ENCODE data around the gene ARSJ. TPM values are rescaled to one million over a fixed set of nuclear protein-coding genes. Genes with fewer than 3 reads are reported as not detected.

Gene ARSJ
- total RNA-seq, 2 donors from 2014 or later, result 0.14 TPM; not detected in 1

DNA sequence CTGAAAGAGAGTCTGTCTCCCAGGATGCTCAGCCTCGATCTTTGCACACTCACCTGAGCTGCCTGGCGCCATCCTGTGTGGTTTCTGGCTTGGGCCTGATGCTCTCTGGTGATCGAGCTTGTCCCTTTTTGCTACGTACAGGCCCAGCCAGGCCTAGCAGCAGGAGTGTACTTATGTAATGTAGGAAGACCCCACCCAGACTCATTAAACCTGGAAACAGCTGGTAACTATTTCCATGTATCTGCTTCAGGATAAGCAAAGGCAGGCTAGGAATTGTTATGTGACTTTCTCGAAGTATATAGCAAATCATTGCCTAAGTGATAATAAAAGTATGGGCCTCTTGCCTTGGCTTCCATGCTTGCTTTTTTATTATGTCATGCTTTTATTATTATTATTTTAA lies 18.6 kb upstream of the ARSJ start:
- no peak for DNase-seq (ENCODE audit: low spot score in 2 of 2)
- no peaks in the 10 kb centered on the region for H3K9me3 Mint-ChIP-seq
- H3K36me3 Mint-ChIP-seq, result no peaks in the 10 kb centered on the region
- ATAC-seq, result no peak
- no peak overlapping the region for H3K27ac Mint-ChIP-seq

DNA sequence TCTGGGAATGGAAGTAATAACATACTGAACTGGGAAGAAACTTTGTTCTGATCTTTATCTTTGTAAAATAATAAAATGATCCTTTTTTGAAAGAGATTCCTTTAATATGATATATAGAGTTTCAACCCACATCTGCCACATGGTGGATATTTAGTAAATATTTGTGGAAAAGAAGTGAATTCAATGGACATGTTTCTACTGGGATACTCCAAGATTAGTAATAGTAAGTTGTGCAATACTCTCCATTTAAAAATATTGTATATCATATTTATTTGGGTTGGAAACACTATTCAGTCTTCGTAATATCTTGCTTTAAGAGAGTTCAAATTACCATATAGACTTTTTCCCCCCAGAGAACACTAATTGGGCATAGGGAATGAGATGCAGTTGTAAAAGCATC lies 17.8 kb upstream of the ARSJ start:
- ATAC-seq, result no peak
- H3K9me3 Mint-ChIP-seq, result no peaks in the 10 kb centered on the region

DNA sequence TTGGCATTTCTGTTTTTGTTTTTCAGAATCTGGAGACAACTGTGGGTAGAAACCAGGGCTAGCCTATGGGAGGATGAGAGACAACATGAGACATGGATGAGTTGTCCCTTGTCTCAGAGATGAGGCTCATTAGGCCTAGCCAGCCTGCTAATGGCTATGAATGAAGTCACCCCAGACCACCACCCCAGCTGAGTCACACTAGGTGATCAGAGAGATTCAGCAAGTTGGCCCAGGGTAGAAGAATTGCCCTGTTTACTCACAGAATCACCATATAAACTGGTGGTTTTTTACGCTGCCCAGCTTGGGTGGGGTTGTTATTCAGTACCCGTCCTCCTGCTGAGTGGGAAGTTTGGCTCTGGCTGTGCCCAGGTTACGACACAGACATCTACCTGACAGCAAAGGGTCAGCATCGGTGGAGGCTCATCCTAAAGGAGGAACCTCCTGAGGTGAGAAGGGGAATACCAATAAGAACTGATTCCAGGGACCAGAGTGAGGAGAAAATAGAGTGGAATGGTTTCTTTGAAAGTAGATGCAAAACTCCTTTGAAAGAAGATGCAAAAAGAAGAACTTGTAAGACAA lies 17.2 kb upstream of the ARSJ start:
- no peak overlapping the region for H3K27ac Mint-ChIP-seq
- H3K36me3 Mint-ChIP-seq, result no peaks in the 10 kb centered on the region
- DNase-seq (ENCODE audit: low spot score in 2 of 2) (no peak), ATAC-seq (no peak)
- H3K9me3 Mint-ChIP-seq, result no peaks in the 10 kb centered on the region

More for the DNA sequence above, 17.8 kb upstream of the ARSJ start:
- no peak overlapping the region for H3K27ac Mint-ChIP-seq
- H3K36me3 Mint-ChIP-seq, result no peaks in the 10 kb centered on the region
- no peak for DNase-seq (ENCODE audit: low spot score in 2 of 2)

DNA sequence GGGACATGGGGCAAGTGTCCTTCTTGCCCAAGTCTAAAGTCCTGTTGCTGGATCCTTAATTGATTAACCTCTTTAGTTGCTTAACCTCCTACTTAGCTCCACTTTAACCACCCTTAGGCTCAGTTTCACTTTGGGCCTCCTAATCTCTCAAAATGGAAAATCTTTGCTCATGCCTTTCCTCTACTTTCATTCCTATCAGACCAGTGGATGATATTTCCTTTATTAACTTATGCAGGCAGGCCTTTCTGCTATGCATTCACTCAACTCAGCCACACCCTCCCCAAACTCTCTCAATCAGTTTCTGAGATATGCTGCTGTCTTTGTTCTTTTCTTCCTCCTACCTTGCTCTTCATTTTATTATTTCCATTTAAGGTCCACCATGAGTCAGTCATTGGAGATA lies 14.4 kb upstream of the ARSJ start:
- DNase-seq (ENCODE audit: low spot score in 2 of 2) (no peak), ATAC-seq (no peak)
- Mint-ChIP-seq H3K9me3 (peaks cover 0 to 2% of the 10 kb centered on the region in 2 donors), H3K27ac (no peak overlapping the region), H3K36me3 (peaks cover 0 to 2% of the 10 kb centered on the region in 2 donors)

GRCh38 chr4:113990886-113991285 lies 11.4 kb upstream of the ARSJ start:
- ATAC-seq (no peak), DNase-seq (ENCODE audit: low spot score in 2 of 2) (no peak)
- Mint-ChIP-seq H3K27ac (no peak overlapping the region), H3K9me3 (peaks cover 0 to 10% of the 10 kb centered on the region in 2 donors), H3K36me3 (peaks cover 0 to 6% of the 10 kb centered on the region in 2 donors)

DNA sequence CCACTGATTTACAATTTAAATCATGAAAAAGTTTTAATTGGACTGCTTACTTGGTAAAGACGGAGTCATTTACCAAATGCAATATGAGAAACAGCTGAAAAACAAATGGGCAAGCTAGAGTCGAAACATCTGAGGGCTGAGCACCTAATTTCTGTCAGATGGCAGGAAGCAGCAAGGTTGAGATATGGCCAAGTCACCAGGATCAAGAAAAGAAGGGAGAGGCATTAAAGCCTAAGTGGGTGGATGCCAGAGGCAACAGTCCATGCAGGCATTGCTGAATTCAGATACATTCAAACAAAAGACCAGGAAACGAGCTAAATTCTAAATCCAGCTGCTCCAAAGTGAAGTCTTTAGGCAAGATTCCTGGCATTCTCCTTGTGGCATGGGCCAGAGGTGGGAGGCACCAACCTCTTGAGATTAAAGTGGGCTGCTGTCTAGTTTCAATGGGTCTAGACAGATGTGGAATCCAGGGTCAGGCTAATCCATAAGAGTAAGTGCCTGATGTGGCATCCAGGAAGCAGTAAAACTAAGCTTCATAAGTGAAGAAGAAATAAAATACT lies 8.0 kb upstream of the ARSJ start:
- DNase-seq (ENCODE audit: low spot score in 2 of 2) (no peak), ATAC-seq (no peak)
- H3K9me3 Mint-ChIP-seq, result peaks cover 5 to 10% of the 10 kb centered on the region in 2 donors
- H3K27ac Mint-ChIP-seq, result no peak overlapping the region
- H3K36me3 Mint-ChIP-seq, result peaks cover 0 to 32% of the 10 kb centered on the region in 2 donors

DNA sequence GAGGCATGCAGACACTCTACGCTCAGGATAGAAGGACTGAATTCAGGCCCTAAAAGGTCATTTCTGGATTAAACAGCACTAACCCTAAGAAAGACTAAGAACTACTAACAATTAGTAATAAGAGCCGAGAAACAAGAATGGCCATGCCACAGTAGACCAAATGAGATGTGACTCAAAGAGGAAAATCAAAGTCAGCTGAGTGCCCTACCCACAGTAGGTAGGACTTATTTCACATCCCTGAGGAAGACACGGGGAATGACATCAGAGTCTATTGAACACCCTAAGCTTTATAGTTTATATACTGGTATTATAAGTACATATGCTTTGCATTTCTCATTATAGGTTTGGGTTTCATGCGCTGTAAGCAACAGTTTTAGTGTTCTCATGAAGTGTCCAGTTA lies 2.7 kb upstream of the ARSJ start:
- peaks cover under 1 to 5% of the 10 kb centered on the region in 2 donors for H3K9me3 Mint-ChIP-seq
- DNase-seq (ENCODE audit: low spot score in 2 of 2) (no peak), ATAC-seq (no peak)
- H3K36me3 Mint-ChIP-seq, result peaks cover 0 to 47% of the 10 kb centered on the region in 2 donors
- H3K27ac Mint-ChIP-seq, result no peak overlapping the region

DNA sequence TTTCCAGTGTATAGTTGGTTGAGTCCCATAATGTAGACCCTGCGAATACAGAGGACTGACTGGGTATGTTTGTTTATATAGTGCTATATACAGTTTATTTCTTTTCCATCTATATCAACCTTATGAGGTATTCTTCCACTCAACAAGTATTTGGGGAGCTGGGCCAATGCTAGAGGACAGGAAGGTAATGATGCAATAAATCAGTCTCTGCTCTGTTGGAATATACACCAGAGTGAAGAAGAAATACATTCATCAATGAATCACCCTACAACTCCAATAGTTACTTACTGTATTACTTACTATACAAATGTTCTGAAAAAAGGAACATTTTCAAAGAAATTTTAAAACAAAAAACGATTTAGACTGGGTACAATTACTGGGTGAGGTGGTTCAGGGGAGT lies 2.1 kb upstream of the ARSJ start:
- ATAC-seq (no peak), DNase-seq (ENCODE audit: low spot score in 2 of 2) (no peak)
- H3K27ac Mint-ChIP-seq, result no peak overlapping the region
- peaks cover 0 to 5% of the 10 kb centered on the region in 2 donors for H3K9me3 Mint-ChIP-seq
- peaks cover 0 to 47% of the 10 kb centered on the region in 2 donors for H3K36me3 Mint-ChIP-seq

DNA sequence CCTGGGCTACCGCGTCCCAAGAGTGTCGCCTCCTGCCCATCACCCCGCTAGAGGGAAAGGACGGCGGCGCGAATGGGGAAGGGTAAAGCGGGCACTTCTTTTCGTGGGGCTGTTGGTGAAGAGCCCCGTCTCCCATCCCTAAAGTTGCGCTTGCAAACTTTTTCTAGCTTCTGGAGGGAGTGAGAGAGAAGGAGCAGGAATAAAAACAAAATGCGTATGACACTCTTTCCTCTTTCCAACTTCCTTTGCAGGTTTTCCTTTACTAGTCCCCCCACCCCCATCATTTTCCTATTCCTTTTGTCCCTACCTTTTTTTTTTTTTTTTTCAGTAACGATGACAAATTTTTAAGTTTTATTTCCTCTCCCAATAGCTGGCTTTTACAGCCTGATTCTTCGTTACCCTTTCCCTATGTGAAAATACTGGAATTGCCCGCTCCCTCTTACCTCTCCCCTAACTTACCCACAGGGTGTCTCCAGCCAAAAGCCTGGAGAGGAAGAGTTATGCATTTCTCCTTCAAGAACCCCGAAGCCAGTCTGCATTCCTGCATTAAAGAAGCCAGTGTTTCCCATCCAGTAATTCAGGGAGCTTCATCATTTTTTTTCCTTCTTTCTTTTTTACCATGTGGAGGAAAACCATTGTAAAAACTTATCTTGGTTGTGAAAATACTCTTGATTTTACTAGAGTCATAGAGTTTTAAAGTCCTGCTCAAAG lies 613 bp upstream of the ARSJ start:
- Mint-ChIP-seq H3K27ac (peak overlapping the region in 1 of 2 donors; percentile 83), H3K9me3 (peaks cover 0 to 5% of the 10 kb centered on the region in 2 donors), H3K36me3 (peaks cover 0 to 41% of the 10 kb centered on the region in 2 donors)
- ATAC-seq (peak in 1 of 2 donors; percentile 29), DNase-seq (ENCODE audit: low spot score in 2 of 2) (no peak)

DNA sequence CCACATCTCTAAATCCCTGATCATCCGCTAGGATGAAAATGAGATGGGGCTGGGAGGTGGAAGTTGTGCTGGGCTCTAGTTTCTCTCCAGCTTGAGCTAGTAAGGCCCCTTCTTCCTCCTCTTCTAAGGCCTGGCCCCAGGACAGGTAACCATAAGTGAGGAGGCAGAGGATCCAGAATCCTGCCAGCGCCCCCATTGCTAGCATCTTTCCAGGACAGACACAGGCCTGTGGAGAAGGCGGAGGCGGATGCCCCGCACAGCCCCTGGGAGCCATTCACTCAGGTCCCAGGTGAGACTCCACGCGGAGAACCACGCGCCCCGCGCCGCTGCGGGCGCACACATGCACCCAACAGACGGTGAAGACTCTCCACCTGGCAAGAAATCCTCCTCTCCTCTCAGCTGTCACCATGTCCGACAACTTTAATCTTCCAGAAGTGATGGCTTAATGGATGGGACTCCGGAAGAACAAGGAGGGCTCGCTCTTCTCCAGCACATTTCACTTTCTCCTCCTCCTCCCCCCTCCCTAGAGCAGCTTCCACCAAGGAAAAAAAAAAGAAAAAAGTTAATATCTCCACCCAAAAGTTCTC lies 793 bp downstream of the ARSJ start:
- Mint-ChIP-seq H3K9me3 (peaks cover 7% of the 10 kb centered on the region in 2 donors), H3K27ac (no peak overlapping the region), H3K36me3 (peaks cover 0 to 32% of the 10 kb centered on the region in 2 donors)
- DNase-seq (ENCODE audit: low spot score in 2 of 2), result no peak
- ATAC-seq, result no peak

GRCh38 chr4:113978105-113978504 lies 1.3 kb downstream of the ARSJ start:
- Mint-ChIP-seq H3K9me3 (peaks cover 11 to 12% of the 10 kb centered on the region in 2 donors), H3K27ac (no peak overlapping the region), H3K36me3 (peaks cover 0 to 30% of the 10 kb centered on the region in 2 donors)
- DNase-seq (ENCODE audit: low spot score in 2 of 2) (no peak), ATAC-seq (no peak)

GRCh38 chr4:113977526-113977855 lies 2.0 kb downstream of the ARSJ start:
- Mint-ChIP-seq H3K27ac (no peak overlapping the region), H3K9me3 (peaks cover 11 to 16% of the 10 kb centered on the region in 2 donors), H3K36me3 (peaks cover 0 to 29% of the 10 kb centered on the region in 2 donors)
- no peak for DNase-seq (ENCODE audit: low spot score in 2 of 2)
- ATAC-seq, result no peak

GRCh38 chr4:113976741-113977525 lies 2.5 kb downstream of the ARSJ start:
- Mint-ChIP-seq H3K27ac (no peak overlapping the region), H3K9me3 (peaks cover 11 to 16% of the 10 kb centered on the region in 2 donors), H3K36me3 (peaks cover 0 to 29% of the 10 kb centered on the region in 2 donors)
- ATAC-seq (no peak), DNase-seq (ENCODE audit: low spot score in 2 of 2) (no peak)

DNA sequence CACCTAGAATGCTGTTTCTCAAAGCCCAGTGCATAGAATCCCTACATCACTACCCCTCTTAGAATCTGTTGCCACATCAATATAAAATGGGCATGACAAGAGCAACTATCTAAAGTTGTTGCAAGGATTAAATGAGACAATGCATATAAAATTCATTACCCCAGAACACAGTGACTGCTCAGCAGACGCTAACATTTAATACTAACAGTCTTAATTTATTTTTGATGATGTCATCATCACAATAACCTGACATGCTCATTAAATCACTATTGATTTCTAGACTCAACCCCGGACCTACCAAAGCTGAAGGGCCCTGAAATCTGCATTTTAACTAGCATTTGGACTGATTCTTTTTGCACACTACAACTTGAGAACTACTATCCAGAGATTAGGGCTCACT lies 3.9 kb downstream of the ARSJ start:
- peaks cover 11 to 16% of the 10 kb centered on the region in 2 donors for H3K9me3 Mint-ChIP-seq
- H3K36me3 Mint-ChIP-seq, result peaks cover 0 to 24% of the 10 kb centered on the region in 2 donors
- DNase-seq (ENCODE audit: low spot score in 2 of 2) (no peak), ATAC-seq (no peak)
- no peak overlapping the region for H3K27ac Mint-ChIP-seq

- Mint-ChIP-seq H3K9me3 (peaks cover 11 to 16% of the 10 kb centered on the region in 2 donors), H3K27ac (no peak overlapping the region), H3K36me3 (peaks cover 0 to 14% of the 10 kb centered on the region in 2 donors)
- ATAC-seq (no peak), DNase-seq (ENCODE audit: low spot score in 2 of 2) (no peak)
These were observed 5.0 kb downstream of the ARSJ start for GRCh38 chr4:113974467-113974866.

GRCh38 chr4:113973345-113973744 lies 6.1 kb downstream of the ARSJ start:
- no peak for ATAC-seq
- Mint-ChIP-seq H3K9me3 (peaks cover 11 to 16% of the 10 kb centered on the region in 2 donors), H3K36me3 (peaks cover 0 to 8% of the 10 kb centered on the region in 2 donors), H3K27ac (no peak overlapping the region)
- no peak for DNase-seq (ENCODE audit: low spot score in 2 of 2)

DNA sequence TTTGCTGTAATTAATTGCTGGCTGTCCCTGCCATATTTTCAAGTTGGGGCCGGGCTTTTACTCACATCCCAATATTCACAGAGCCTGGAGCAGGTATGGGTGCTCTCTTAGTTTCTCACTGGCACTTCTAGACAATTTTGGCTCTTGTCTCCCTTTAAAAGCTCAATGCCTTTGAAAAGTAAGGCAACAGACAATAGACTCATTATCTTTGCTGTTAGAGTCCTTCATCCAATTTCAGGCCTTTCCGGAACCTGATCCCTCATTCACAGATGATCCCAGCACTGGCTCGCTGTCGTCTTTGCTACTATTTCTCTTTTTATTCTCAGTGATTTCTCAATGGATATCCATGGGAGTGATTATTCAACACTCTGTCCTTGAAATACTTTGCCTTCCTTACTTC lies 6.7 kb downstream of the ARSJ start:
- Mint-ChIP-seq H3K36me3 (peaks cover 0 to 8% of the 10 kb centered on the region in 2 donors), H3K27ac (no peak overlapping the region), H3K9me3 (peaks cover 11 to 16% of the 10 kb centered on the region in 2 donors)
- ATAC-seq (no peak), DNase-seq (ENCODE audit: low spot score in 2 of 2) (no peak)

Data from activated naive CD4-positive, alpha-beta T cell treated with anti-CD3 and anti-CD28 coated beads, Interleukin-2, amount 50 U/mL, for 72 hours (primary cell).